Measurements from ENCODE around the gene ABCB6. TPM values are rescaled to one million over a fixed set of nuclear protein-coding genes. Genes with fewer than 3 reads are reported as not detected.

Gene ABCB6
- total and polyA plus RNA-seq, 10 of the 15 experiments (the other 5 are each of a cell fraction or from before 2014, with no cell fraction given): 2.3 to 22.1 (median 13.8) TPM

DNA sequence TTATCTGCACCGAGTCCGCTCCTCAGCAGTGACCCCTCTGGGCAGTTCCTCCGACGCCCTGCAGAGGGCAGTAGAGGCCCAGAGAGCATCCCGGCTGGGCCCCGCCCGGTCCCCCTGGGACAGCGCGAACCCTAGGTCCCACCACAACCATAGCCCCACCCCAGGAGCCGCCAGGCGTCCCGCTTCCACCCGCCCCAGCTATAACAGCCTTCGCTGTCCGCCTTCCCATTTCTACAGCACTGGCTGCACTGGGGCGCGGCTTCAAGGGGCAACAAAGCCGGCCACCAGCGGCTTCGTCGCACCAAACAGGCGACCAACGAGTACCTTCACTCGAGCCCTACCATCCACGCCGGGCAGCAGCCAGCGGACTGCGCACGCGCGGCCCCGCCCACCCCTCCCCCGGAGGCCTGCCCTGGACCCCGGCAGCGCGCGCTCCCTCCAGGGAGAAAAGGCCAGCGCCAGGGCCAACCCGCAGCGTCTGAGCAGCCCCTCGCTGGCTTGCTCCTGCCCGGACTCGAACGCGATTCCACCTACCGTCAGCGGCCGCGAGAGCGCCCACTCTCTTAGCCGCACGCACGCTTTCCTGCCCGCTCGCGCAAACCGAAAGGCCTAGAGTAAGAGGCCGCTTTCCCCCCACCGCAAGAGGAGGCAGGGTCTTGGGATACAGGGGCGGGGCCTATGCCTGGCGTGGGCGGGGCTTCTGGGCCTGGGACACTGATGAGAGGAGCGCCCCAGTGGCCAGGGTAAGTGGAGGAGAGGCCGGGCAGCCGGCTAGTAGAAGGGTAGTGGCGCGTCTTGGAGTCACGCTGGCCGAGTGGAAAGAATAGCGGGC, 58.4 kb downstream of the ABCB6 start, which contains the start of gene NHEJ1:
NHEJ1 (minus strand) TSS at position 630 of the 832 bp plus-strand sequence. CDS start 2,453 bp downstream, outside the sequence.
- Histone ChIP-seq H3K4me2 (ENCODE audit: control insufficient read depth, insufficient read depth) (peak within 1 kb of the TSS; percentile 96), H3K36me3 (ENCODE audit: control insufficient read depth in 2 of 2, insufficient read depth in 2 of 2, low read length in 1 of 2) (no peaks in the 10 kb centered on the region), H3K27me3 (replicated peaks in 1 of 2; ENCODE audit: control insufficient read depth in 2 of 2, insufficient read depth in 2 of 2, low read length in 1 of 2) (no peaks in the 10 kb centered on the region), H3K79me2 (ENCODE audit: control insufficient read depth, insufficient read depth, low read length) (peaks cover 2% of the 10 kb centered on the region), H3K4me1 (ENCODE audit: control insufficient read depth, insufficient read depth, low read length) (peaks cover 4% of the 10 kb centered on the region; the same call in 1 of the 2 replicates), H3K4me3 (peak within 1 kb of the TSS; percentile 85), H3K9ac (ENCODE audit: control insufficient read depth, insufficient read depth, low read length) (peak within 1 kb of the TSS; percentile 80), H3K9me3 (replicated peaks; ENCODE audit: control insufficient read depth, insufficient read depth, low read length) (no peaks in the 10 kb centered on the region), H3K27ac (ENCODE audit: control insufficient read depth, insufficient read depth) (peak within 1 kb of the TSS; percentile 78), H4K20me1 (ENCODE audit: control insufficient read depth, insufficient read depth) (no peaks in the 10 kb centered on the region), H2AFZ (ENCODE audit: control insufficient read depth, low read depth, low read length) (peak within 1 kb of the TSS; percentile 95)
- peak; percentile 97 for ATAC-seq
- 1% methylated on average over 70 of the region's 70 CpGs for WGBS (ENCODE audit: insufficient coverage, insufficient replicate concordance, low lambda C conversion rate, missing lambda C conversion rate)
- RAD21 ChIA-PET (ENCODE audit: unreplicated experiment): interaction anchor here (0.7 to 3.4 kb wide), 9 partner anchors 16 to 228 kb away, joined by 3 to 30 read pairs (median 7); partner anchors contain the start of genes CNPPD1 and ZFAND2B
- SMC1A ChIA-PET (ENCODE audit: uncharacterized antibody, unreplicated experiment): interaction anchor here (0.9 to 5.1 kb wide), 12 partner anchors 16 to 190 kb away, joined by 3 to 49 read pairs (median 6); partner anchors contain the start of genes ANKZF1, ATG9A, CNPPD1 and DNAJB2
- in situ Hi-C loops (cut with MboI) (no loop called here), intact Hi-C loops (cut with micrococcal nuclease; ENCODE audit: unreplicated experiment) (loop anchor here (1.0 to 5.0 kb wide), 7 partner anchors 16 to 227 kb away; partner anchors contain the start of genes CNPPD1, DNAJB2 and DNPEP)
- DNase-seq (ENCODE audit: low read depth, low spot score): peak; percentile 65
- POLR2A ChIA-PET: interaction anchor here (0.6 to 2.4 kb wide), 5 partner anchors 89 to 971 kb away, joined by 3 to 15 read pairs (median 4); partner anchors contain the start of gene TUBA4B
- CTCF ChIA-PET: interaction anchor here (0.7 to 10.0 kb wide), 30 partner anchors 11 to 369 kb away, joined by 3 to 208 read pairs (median 5); partner anchors contain the start of genes ABCB6, CFAP65, CNPPD1 and GLB1L
- TSS peak; percentile 66 for BruUV-seq (replicated peaks)
- FAIRE-seq: peak; percentile 86
- TF ChIP-seq MXI1 (IDR thresholded peaks at IDR 0.05; ENCODE audit: low read depth, low read length) (no peak), TCF12 (IDR thresholded peaks at IDR 0.05; ENCODE audit: low read depth, low read length) (no peak), SPI1 (IDR thresholded peaks at IDR 0.05; ENCODE audit: borderline replicate concordance, insufficient read depth, low read depth, low read length) (no peak), IRF5 (IDR thresholded peaks at IDR 0.05; ENCODE audit: borderline replicate concordance) (no peak), PAX8 (IDR thresholded peaks at IDR 0.05) (no peak), IRF4 (IDR thresholded peaks at IDR 0.05; ENCODE audit: low read depth, low read length) (no peak), POLR2A (IDR thresholded peaks at IDR 0.05; ENCODE audit: low read depth, low read length) (peak; percentile 87), FOS (IDR thresholded peaks at IDR 0.05; ENCODE audit: borderline replicate concordance, extremely low read depth, insufficient read length) (no peak), SIX5 (IDR thresholded peaks at IDR 0.05; ENCODE audit: low read depth, low read length, severe bottlenecking) (no peak), USF1 (IDR thresholded peaks at IDR 0.05; ENCODE audit: borderline replicate concordance, extremely low read length, insufficient read depth, low read depth, low read length) (no peak), RB1 (IDR thresholded peaks at IDR 0.05; ENCODE audit: borderline replicate concordance) (no peak; the same call in 1 of the 2 replicates), ZNF207 (IDR thresholded peaks at IDR 0.05; ENCODE audit: borderline replicate concordance) (no peak), MTA3 (IDR thresholded peaks at IDR 0.05; ENCODE audit: borderline replicate concordance, low read length) (no peak), NR2F1 (conservative IDR thresholded peaks at IDR 0.05) (peak; percentile 64; the same call in 1 of the 2 replicates), SMAD5 (IDR thresholded peaks at IDR 0.05; ENCODE audit: low read depth) (no peak), SMAD1 (IDR thresholded peaks at IDR 0.05; ENCODE audit: low read depth, partially characterized antibody) (no peak), KLF5 (IDR thresholded peaks at IDR 0.05; ENCODE audit: partially characterized antibody) (no peak), RBBP5 (conservative IDR thresholded peaks at IDR 0.05) (no peak), E2F8 (IDR thresholded peaks at IDR 0.05; ENCODE audit: low read depth, partially characterized antibody) (no peak)

All from GM12878 (cell line).